ENCODE measurements around the gene SLX4IP. TPM values are rescaled to one million over a fixed set of nuclear protein-coding genes. Genes with fewer than 3 reads are reported as not detected.

SLX4IP gene
- total and polyA plus RNA-seq, 2 of the 13 experiments (the other 11 are each of a cell fraction or from before 2014, with no cell fraction given): 3.6 to 7.3 TPM

DNA sequence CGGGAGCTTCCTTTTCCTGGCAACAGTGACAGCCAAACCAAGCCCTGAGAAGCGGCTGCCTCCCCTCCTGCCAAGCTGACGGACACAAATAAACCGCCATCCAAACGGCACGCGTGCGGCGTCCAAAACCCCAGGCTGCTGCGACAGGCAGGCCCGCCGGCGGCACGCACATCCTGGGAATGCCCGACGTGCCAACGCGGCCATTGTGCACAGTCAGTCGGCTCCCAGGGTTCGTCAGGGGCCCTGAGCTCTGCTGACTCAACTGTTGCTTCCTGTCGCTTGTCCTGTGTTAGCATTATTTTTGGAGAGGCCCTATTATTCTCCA, 231.9 kb downstream of the SLX4IP start:
- H3K4me2 ChIP-seq (ENCODE audit: low read depth, low read length): peak overlapping the region; percentile 38; the same call in 1 of the 2 replicates
- no peak for FAIRE-seq
- no peaks in the 10 kb centered on the region for H3K9me3 ChIP-seq (ENCODE audit: low read length)
- ChIA-PET CTCF (ENCODE audit: low intra/inter-chr PET ratio, low total read pairs) (no interaction called here), POLR2A (interaction anchor here (1.7 to 6.1 kb wide), 2 partner anchors 6 to 102 kb away, joined by 5 to 43 read pairs; partner anchors contain the start of gene JAG1)
- no peaks in the 10 kb centered on the region for H3K27me3 ChIP-seq (ENCODE audit: control insufficient read depth in 1 of 2, insufficient read depth in 2 of 2, low read length in 2 of 2)
- intact Hi-C loops (cut with micrococcal nuclease; ENCODE audit: unreplicated experiment) (loop anchor here (10.0 kb wide), 1 partner anchor 202 kb away; no protein-coding TSS in a partner anchor), in situ Hi-C loops (cut with HindIII; ENCODE audit: extremely low pct_ligation_motif_present, low pct_unique_long_range_greater_than_20kb) (loop anchor here (5.0 kb wide), 1 partner anchor 605 kb away; no protein-coding TSS in a partner anchor)
- no peak for ATAC-seq
- peaks cover 99% of the 10 kb centered on the region for H3K79me2 ChIP-seq (ENCODE audit: insufficient read depth, low read length)
- no peak overlapping the region for H3K9ac ChIP-seq (ENCODE audit: insufficient read depth, low read depth, low read length)
- H3K27ac ChIP-seq (ENCODE audit: extremely low read length, insufficient read depth, low read length): no peak overlapping the region
- no peak for DNase-seq (ENCODE audit: low spot score)
- no TSS peak for BruUV-seq (replicated peaks)
- peaks cover 50% of the 10 kb centered on the region for H4K20me1 ChIP-seq (ENCODE audit: insufficient read depth, low read length)
- H2AFZ ChIP-seq (ENCODE audit: low read length): no peak overlapping the region
- peak overlapping the region in 1 of 3 experiments; percentile 6; a peak in 1 of 6 replicates for H3K4me3 ChIP-seq (replicated peaks in 1 of 3; ENCODE audit: insufficient read depth in 1 of 3, low read depth in 2 of 3, low read length in 3 of 3)
- H3K36me3 ChIP-seq (replicated peaks in 1 of 2; ENCODE audit: control insufficient read depth in 1 of 2, insufficient read depth in 2 of 2, low read length in 2 of 2): peaks cover 39 to 57% of the 10 kb centered on the region in 2 experiments
- WGBS (ENCODE audit: low lambda C conversion rate): 98% methylated on average over 21 of the region's 21 CpGs
- peaks cover 97% of the 10 kb centered on the region for H3K4me1 ChIP-seq (ENCODE audit: insufficient read depth, low read length)
- TF ChIP-seq RBFOX2 (IDR thresholded peaks at IDR 0.05; ENCODE audit: low read depth, low read length) (peak; percentile 87), RBM39 (IDR thresholded peaks at IDR 0.05; ENCODE audit: low read depth, low read length, poor library complexity, severe bottlenecking) (no peak), JUN (CRISPR knock-in tag; IDR thresholded peaks at IDR 0.05) (no peak), IRF9 (CRISPR knock-in tag; IDR thresholded peaks at IDR 0.05; ENCODE audit: borderline replicate concordance) (0 out of 2 replicates have a peak, but pooled peaks have one; percentile 47), ZNF124 (CRISPR knock-in tag; IDR thresholded peaks at IDR 0.05) (no peak), ZNF382 (CRISPR knock-in tag; IDR thresholded peaks at IDR 0.05; ENCODE audit: borderline replicate concordance) (no peak), KDM2A (CRISPR knock-in tag; IDR thresholded peaks at IDR 0.05; ENCODE audit: borderline replicate concordance, low read depth) (no peak), GTF3A (CRISPR knock-in tag; conservative IDR thresholded peaks at IDR 0.05) (no peak), HNRNPL (IDR thresholded peaks at IDR 0.05; ENCODE audit: low read depth, low read length) (peak; percentile 83), ZBTB14 (CRISPR knock-in tag; IDR thresholded peaks at IDR 0.05) (peak; percentile 1; the same call in 1 of the 2 replicates), GPN1 (CRISPR knock-in tag; IDR thresholded peaks at IDR 0.05; ENCODE audit: borderline replicate concordance) (no peak), AGO2 (optimal IDR thresholded peaks at IDR 0.05; ENCODE audit: low read depth, low read length) (peak; percentile 97)
- TF ChIP-seq, protein P1, sequence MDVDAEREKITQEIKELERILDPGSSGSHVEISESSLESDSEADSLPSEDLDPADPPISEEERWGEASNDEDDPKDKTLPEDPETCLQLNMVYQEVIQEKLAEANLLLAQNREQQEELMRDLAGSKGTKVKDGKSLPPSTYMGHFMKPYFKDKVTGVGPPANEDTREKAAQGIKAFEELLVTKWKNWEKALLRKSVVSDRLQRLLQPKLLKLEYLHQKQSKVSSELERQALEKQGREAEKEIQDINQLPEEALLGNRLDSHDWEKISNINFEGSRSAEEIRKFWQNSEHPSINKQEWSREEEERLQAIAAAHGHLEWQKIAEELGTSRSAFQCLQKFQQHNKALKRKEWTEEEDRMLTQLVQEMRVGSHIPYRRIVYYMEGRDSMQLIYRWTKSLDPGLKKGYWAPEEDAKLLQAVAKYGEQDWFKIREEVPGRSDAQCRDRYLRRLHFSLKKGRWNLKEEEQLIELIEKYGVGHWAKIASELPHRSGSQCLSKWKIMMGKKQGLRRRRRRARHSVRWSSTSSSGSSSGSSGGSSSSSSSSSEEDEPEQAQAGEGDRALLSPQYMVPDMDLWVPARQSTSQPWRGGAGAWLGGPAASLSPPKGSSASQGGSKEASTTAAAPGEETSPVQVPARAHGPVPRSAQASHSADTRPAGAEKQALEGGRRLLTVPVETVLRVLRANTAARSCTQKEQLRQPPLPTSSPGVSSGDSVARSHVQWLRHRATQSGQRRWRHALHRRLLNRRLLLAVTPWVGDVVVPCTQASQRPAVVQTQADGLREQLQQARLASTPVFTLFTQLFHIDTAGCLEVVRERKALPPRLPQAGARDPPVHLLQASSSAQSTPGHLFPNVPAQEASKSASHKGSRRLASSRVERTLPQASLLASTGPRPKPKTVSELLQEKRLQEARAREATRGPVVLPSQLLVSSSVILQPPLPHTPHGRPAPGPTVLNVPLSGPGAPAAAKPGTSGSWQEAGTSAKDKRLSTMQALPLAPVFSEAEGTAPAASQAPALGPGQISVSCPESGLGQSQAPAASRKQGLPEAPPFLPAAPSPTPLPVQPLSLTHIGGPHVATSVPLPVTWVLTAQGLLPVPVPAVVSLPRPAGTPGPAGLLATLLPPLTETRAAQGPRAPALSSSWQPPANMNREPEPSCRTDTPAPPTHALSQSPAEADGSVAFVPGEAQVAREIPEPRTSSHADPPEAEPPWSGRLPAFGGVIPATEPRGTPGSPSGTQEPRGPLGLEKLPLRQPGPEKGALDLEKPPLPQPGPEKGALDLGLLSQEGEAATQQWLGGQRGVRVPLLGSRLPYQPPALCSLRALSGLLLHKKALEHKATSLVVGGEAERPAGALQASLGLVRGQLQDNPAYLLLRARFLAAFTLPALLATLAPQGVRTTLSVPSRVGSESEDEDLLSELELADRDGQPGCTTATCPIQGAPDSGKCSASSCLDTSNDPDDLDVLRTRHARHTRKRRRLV (CRISPR knock-in tag; IDR thresholded peaks at IDR 0.05): no peak
- TF ChIP-seq, protein P2, sequence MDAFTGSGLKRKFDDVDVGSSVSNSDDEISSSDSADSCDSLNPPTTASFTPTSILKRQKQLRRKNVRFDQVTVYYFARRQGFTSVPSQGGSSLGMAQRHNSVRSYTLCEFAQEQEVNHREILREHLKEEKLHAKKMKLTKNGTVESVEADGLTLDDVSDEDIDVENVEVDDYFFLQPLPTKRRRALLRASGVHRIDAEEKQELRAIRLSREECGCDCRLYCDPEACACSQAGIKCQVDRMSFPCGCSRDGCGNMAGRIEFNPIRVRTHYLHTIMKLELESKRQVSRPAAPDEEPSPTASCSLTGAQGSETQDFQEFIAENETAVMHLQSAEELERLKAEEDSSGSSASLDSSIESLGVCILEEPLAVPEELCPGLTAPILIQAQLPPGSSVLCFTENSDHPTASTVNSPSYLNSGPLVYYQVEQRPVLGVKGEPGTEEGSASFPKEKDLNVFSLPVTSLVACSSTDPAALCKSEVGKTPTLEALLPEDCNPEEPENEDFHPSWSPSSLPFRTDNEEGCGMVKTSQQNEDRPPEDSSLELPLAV (CRISPR knock-in tag; conservative IDR thresholded peaks at IDR 0.05; ENCODE audit: low read depth): no peak
- TF ChIP-seq, protein P3, sequence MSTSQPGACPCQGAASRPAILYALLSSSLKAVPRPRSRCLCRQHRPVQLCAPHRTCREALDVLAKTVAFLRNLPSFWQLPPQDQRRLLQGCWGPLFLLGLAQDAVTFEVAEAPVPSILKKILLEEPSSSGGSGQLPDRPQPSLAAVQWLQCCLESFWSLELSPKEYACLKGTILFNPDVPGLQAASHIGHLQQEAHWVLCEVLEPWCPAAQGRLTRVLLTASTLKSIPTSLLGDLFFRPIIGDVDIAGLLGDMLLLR (CRISPR knock-in tag; IDR thresholded peaks at IDR 0.05): no peak
